ENCODE results near the gene CHCHD2. TPM values are rescaled to one million over a fixed set of nuclear protein-coding genes. Genes with fewer than 3 reads are reported as not detected.
"Not testable (repeated sequence)": the region's sequence is repeated elsewhere in the genome, so short reads cannot be mapped to it uniquely, and the experiment has no call there.

Gene CHCHD2
- total and polyA plus RNA-seq, 4 donors = 179 to 617 (median 288) TPM

GRCh38 chr7:56097700-56098099 is 8.6 kb downstream of the CHCHD2 start:
- 71 to 83% methylated on average over 5 of the region's 5 CpGs for WGBS, 2 donors
- peaks cover 11 to 30% (median 22%) of the 10 kb centered on the region in 4 donors for H3K36me3 ChIP-seq (ENCODE audit: control insufficient read depth in 4 of 4, insufficient read depth in 4 of 4, low read length in 4 of 4)
- no peak for DNase-seq
- H3K9ac ChIP-seq (ENCODE audit: insufficient read depth in 1 of 2, low read length in 2 of 2) = no peak overlapping the region
- H3K27ac ChIP-seq (ENCODE audit: low read depth in 1 of 2, low read length in 1 of 2) = no peak overlapping the region
- no peak overlapping the region for H3K4me3 ChIP-seq
- H3K4me1 ChIP-seq (ENCODE audit: control insufficient read depth in 5 of 5, insufficient read depth in 5 of 5, low read length in 5 of 5) = peaks cover 0 to 5% (median 1%) of the 10 kb centered on the region in 5 donors
- H3K9me3 ChIP-seq (ENCODE audit: control insufficient read depth in 4 of 4, insufficient read depth in 3 of 4, low read length in 3 of 4) = no peaks in the 10 kb centered on the region
- TF ChIP-seq, protein P1, sequence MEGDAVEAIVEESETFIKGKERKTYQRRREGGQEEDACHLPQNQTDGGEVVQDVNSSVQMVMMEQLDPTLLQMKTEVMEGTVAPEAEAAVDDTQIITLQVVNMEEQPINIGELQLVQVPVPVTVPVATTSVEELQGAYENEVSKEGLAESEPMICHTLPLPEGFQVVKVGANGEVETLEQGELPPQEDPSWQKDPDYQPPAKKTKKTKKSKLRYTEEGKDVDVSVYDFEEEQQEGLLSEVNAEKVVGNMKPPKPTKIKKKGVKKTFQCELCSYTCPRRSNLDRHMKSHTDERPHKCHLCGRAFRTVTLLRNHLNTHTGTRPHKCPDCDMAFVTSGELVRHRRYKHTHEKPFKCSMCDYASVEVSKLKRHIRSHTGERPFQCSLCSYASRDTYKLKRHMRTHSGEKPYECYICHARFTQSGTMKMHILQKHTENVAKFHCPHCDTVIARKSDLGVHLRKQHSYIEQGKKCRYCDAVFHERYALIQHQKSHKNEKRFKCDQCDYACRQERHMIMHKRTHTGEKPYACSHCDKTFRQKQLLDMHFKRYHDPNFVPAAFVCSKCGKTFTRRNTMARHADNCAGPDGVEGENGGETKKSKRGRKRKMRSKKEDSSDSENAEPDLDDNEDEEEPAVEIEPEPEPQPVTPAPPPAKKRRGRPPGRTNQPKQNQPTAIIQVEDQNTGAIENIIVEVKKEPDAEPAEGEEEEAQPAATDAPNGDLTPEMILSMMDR (IDR thresholded peaks at IDR 0.05; ENCODE audit: control extremely low read depth, extremely low read depth) = no peak
- H3K27me3 ChIP-seq (ENCODE audit: control insufficient read depth in 3 of 3, insufficient read depth in 3 of 3, low read length in 2 of 3) = no peaks in the 10 kb centered on the region
- no peak for ATAC-seq (ENCODE audit: insufficient read depth, low FRiP score)

GRCh38 chr7:56092789-56093531 is 13.3 kb downstream of the CHCHD2 start, which contains the start of gene PHKG1:
TSS of gene PHKG1 (minus strand) at chr7:56092952. CDS start at chr7:56088941, 4,011 bp downstream.
- no peaks in the 10 kb centered on the region for H3K27me3 ChIP-seq (ENCODE audit: control insufficient read depth in 3 of 3, insufficient read depth in 3 of 3, low read length in 2 of 3)
- 44 to 70% methylated on average over 19 of the region's 19 CpGs for WGBS, 2 donors
- DNase-seq = peak; percentile 93 to 97 (median 94)
- H3K4me3 ChIP-seq = no peak within 1 kb of the TSS
- H3K9ac ChIP-seq (ENCODE audit: insufficient read depth in 1 of 2, low read length in 2 of 2) = no peak within 1 kb of the TSS
- H3K27ac ChIP-seq (ENCODE audit: low read depth in 1 of 2, low read length in 1 of 2) = peak within 1 kb of the TSS; percentile 40 to 45
- peaks cover 5 to 18% (median 8%) of the 10 kb centered on the region in 5 donors for H3K4me1 ChIP-seq (ENCODE audit: control insufficient read depth in 5 of 5, insufficient read depth in 5 of 5, low read length in 5 of 5)
- H3K36me3 ChIP-seq (ENCODE audit: control insufficient read depth in 4 of 4, insufficient read depth in 4 of 4, low read length in 4 of 4) = peaks cover 0 to 4% (median 2%) of the 10 kb centered on the region in 4 donors
- ATAC-seq (ENCODE audit: insufficient read depth, low FRiP score) = peak; percentile 74
- H3K9me3 ChIP-seq (ENCODE audit: control insufficient read depth in 4 of 4, insufficient read depth in 3 of 4, low read length in 3 of 4) = no peaks in the 10 kb centered on the region
- TF ChIP-seq, protein P1 (IDR thresholded peaks at IDR 0.05; ENCODE audit: control extremely low read depth, extremely low read depth) = no peak

- WGBS, 2 donors = 57 to 75% methylated on average over 6 of the region's 6 CpGs
- not testable (repeated sequence) for ATAC-seq (ENCODE audit: insufficient read depth, low FRiP score); H3K9me3 ChIP-seq (ENCODE audit: control insufficient read depth in 4 of 4, insufficient read depth in 3 of 4, low read length in 3 of 4); H3K36me3 ChIP-seq (ENCODE audit: control insufficient read depth in 4 of 4, insufficient read depth in 4 of 4, low read length in 4 of 4); H3K27me3 ChIP-seq (ENCODE audit: control insufficient read depth in 3 of 3, insufficient read depth in 3 of 3, low read length in 2 of 3); H3K9ac ChIP-seq (ENCODE audit: insufficient read depth in 1 of 2, low read length in 2 of 2); H3K4me3 ChIP-seq; DNase-seq
- Histone ChIP-seq H3K27ac (ENCODE audit: low read depth in 1 of 2, low read length in 1 of 2) (peak overlapping the region in 1 of 2 donors; percentile 45), H3K4me1 (ENCODE audit: control insufficient read depth in 5 of 5, insufficient read depth in 5 of 5, low read length in 5 of 5) (peaks cover 5 to 18% (median 8%) of the 10 kb centered on the region in 5 donors)
These were observed 13.9 kb downstream of the CHCHD2 start for GRCh38 chr7:56092388-56092787.

DNA sequence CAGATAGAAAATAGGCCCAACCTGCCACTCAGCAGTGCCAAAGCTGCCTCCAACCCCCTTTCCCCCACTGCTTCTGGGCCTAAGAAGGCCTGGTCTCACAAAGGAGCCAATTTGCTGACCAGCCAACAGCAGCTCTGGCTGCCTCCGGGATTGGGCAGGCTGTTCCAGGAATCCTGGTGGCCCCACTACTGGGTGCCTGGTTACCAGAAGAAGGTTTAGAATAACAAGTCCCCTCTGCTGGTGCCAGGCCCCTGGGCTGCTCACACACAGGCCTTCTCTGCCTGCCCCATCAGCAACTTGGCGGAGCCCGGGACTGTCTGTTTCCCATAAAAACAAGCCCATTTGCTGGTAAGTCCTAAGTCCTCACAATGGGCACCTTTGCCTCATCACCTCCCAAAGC is 14.7 kb downstream of the CHCHD2 start:
- Histone ChIP-seq H3K4me1 (ENCODE audit: control insufficient read depth in 5 of 5, insufficient read depth in 5 of 5, low read length in 5 of 5) (peaks cover 5 to 18% (median 8%) of the 10 kb centered on the region in 5 donors), H3K9ac (ENCODE audit: insufficient read depth in 1 of 2, low read length in 2 of 2) (no peak overlapping the region), H3K36me3 (ENCODE audit: control insufficient read depth in 4 of 4, insufficient read depth in 4 of 4, low read length in 4 of 4) (peaks cover 3 to 7% (median 4%) of the 10 kb centered on the region in 4 donors), H3K27me3 (ENCODE audit: control insufficient read depth in 3 of 3, insufficient read depth in 3 of 3, low read length in 2 of 3) (no peaks in the 10 kb centered on the region), H3K27ac (ENCODE audit: low read depth in 1 of 2, low read length in 1 of 2) (peak overlapping the region in 1 of 2 donors; percentile 37), H3K9me3 (ENCODE audit: control insufficient read depth in 4 of 4, insufficient read depth in 3 of 4, low read length in 3 of 4) (no peaks in the 10 kb centered on the region), H3K4me3 (no peak overlapping the region)
- TF ChIP-seq, protein P1 (IDR thresholded peaks at IDR 0.05; ENCODE audit: control extremely low read depth, extremely low read depth) = no peak
- ATAC-seq (ENCODE audit: insufficient read depth, low FRiP score) = no peak
- WGBS, 2 donors = 84 to 95% methylated on average over 3 of the region's 3 CpGs
- DNase-seq = peak in 1 of 3 donors; percentile 15
